Mesenchymal stem cell (in vitro differentiated cells and primary cell): ENCODE results near the gene PLPPR1.

Source experiments
- DNase-seq: peaks from one replicate; pipeline ENCODE4 v3.0.0-alpha.2; 2013
- H2AFZ ChIP-seq: one replicate; pipeline ENCODE4 v1.6.1; 2013; ENCODE audit warnings: low read depth, mild to moderate bottlenecking, control low read depth, inconsistent platforms, low read length, moderate library complexity
- H2AK5ac ChIP-seq: 2 replicates; pipeline ENCODE4 v1.6.1; 2013; ENCODE audit warnings: low read length, moderate library complexity, mild to moderate bottlenecking, inconsistent platforms; ENCODE audit not compliant: severe bottlenecking
- H2BK120ac ChIP-seq: one replicate; pipeline ENCODE4 v1.6.1; 2013; ENCODE audit warnings: low read depth, mild to moderate bottlenecking, inconsistent platforms, low read length, moderate library complexity
- H2BK12ac ChIP-seq, 2 experiments: one replicate each; pipeline ENCODE4 v1.6.1; 2013; ENCODE audit warnings: inconsistent platforms in 2 of 2, low read length in 2 of 2, mild to moderate bottlenecking in 2 of 2, moderate library complexity in 2 of 2, control low read depth in 1 of 2
- H2BK15ac ChIP-seq: one replicate; pipeline ENCODE4 v1.6.1; 2013; ENCODE audit warnings: mild to moderate bottlenecking, low read depth, inconsistent platforms; ENCODE audit not compliant: poor library complexity, severe bottlenecking
- H2BK5ac ChIP-seq: 2 replicates; pipeline ENCODE4 v1.6.1; 2013; ENCODE audit warnings: low read depth, mild to moderate bottlenecking, low read length, control low read depth, inconsistent platforms; ENCODE audit not compliant: poor library complexity, severe bottlenecking
- H3K14ac ChIP-seq, 2 experiments: one replicate each; pipeline ENCODE4 v1.6.1; 2013; ENCODE audit warnings: inconsistent platforms in 2 of 2, low read length in 2 of 2, control low read depth in 1 of 2, mild to moderate bottlenecking in 1 of 2, moderate library complexity in 1 of 2
- H3K18ac ChIP-seq, 2 experiments: one replicate each; pipeline ENCODE4 v1.6.1; 2013; ENCODE audit warnings: inconsistent platforms in 2 of 2, low read length in 2 of 2, control low read depth in 1 of 2, low read depth in 1 of 2, mild to moderate bottlenecking in 1 of 2
- H3K23ac ChIP-seq, 2 experiments: one replicate each; pipeline ENCODE4 v1.6.1; 2013; ENCODE audit warnings: inconsistent platforms in 2 of 2, low read length in 2 of 2, mild to moderate bottlenecking in 2 of 2, moderate library complexity in 2 of 2, control low read depth in 1 of 2
- H3K27ac ChIP-seq: 2 replicates; pipeline ENCODE4 v1.5.1; 2013; ENCODE audit warnings: mild to moderate bottlenecking, moderate library complexity, low read length, control low read depth, inconsistent platforms; ENCODE audit not compliant: poor library complexity, severe bottlenecking
- H3K27me3 ChIP-seq, 2 experiments: 2 replicates each; pipeline versions ENCODE4 v1.6.1 to v1.7.0; 2013; ENCODE audit warnings: low read length in 2 of 2, mild to moderate bottlenecking in 2 of 2, moderate library complexity in 2 of 2, control low read depth in 1 of 2, inconsistent platforms in 1 of 2; ENCODE audit not compliant: control insufficient read depth in 1 of 2, insufficient read depth in 1 of 2
- H3K36me3 ChIP-seq, 2 experiments: 2 replicates each; pipeline versions ENCODE4 v1.6.1 to v1.7.0; 2013; ENCODE audit warnings: low read length in 2 of 2, control low read depth in 1 of 2, inconsistent platforms in 1 of 2, low read depth in 1 of 2, mild to moderate bottlenecking in 1 of 2; ENCODE audit not compliant: insufficient read depth in 2 of 2, control insufficient read depth in 1 of 2
- H3K4ac ChIP-seq, 2 experiments: one replicate each; pipeline ENCODE4 v1.6.1; 2013; ENCODE audit warnings: inconsistent platforms in 2 of 2, low read length in 2 of 2, mild to moderate bottlenecking in 2 of 2, moderate library complexity in 2 of 2, control low read depth in 1 of 2, low read depth in 1 of 2
- H3K4me1 ChIP-seq: 2 replicates; pipeline ENCODE4 v1.6.1; 2013; ENCODE audit warnings: low read depth, low read length, control low read depth; ENCODE audit not compliant: control insufficient read depth, insufficient read depth
- H3K4me2 ChIP-seq: 2 replicates; pipeline ENCODE4 v1.6.1; 2013; ENCODE audit warnings: low read length, mild to moderate bottlenecking, inconsistent platforms; ENCODE audit not compliant: poor library complexity, severe bottlenecking
- H3K4me3 ChIP-seq, 2 experiments: 2 replicates each; pipeline versions ENCODE4 v1.5.1 to v1.7.0; 2013; ENCODE audit warnings: low read length in 2 of 2, mild to moderate bottlenecking in 2 of 2, control low read depth in 1 of 2, low read depth in 1 of 2; ENCODE audit not compliant: insufficient read depth in 1 of 2
- H3K79me1 ChIP-seq: replicated peaks from 2 replicates; pipeline ENCODE4 v1.6.1; 2013; ENCODE audit warnings: mild to moderate bottlenecking, control low read depth, low read length, inconsistent platforms; ENCODE audit not compliant: poor library complexity, severe bottlenecking
- H3K9ac ChIP-seq: 2 replicates; pipeline ENCODE4 v1.7.0; 2013; ENCODE audit warnings: mild to moderate bottlenecking, low read length, moderate library complexity
- H3K9me3 ChIP-seq: 2 replicates; pipeline ENCODE4 v1.7.0; 2013; ENCODE audit warnings: mild to moderate bottlenecking, low read length; ENCODE audit not compliant: control insufficient read depth
- H4K8ac ChIP-seq: one replicate; pipeline ENCODE4 v1.6.1; 2013; ENCODE audit warnings: inconsistent platforms, mild to moderate bottlenecking, low read length, moderate library complexity
- H4K91ac ChIP-seq: one replicate; pipeline ENCODE4 v1.6.1; 2013; ENCODE audit warnings: mild to moderate bottlenecking, low read length, inconsistent platforms
- WGBS: methylation state at CpG from one replicate; pipeline ENCODE4 v1.1.7; 2013; ENCODE audit warnings: mixed read lengths; 5-methylcytosine and 5-hydroxymethylcytosine counted together

PLPPR1 gene

GRCh38 chr9:101130054-101130453, 101.5 kb downstream of the PLPPR1 start:
- no peak overlapping the region for H3K4me2 ChIP-seq
- H2BK15ac ChIP-seq: no peak overlapping the region
- H4K91ac ChIP-seq: no peak overlapping the region
- no peak overlapping the region for H3K4me3 ChIP-seq
- H3K4me1 ChIP-seq: no peaks in the 10 kb centered on the region
- no peak overlapping the region for H3K23ac ChIP-seq
- H2BK120ac ChIP-seq: no peak overlapping the region
- no peak overlapping the region for H3K4ac ChIP-seq
- no peak overlapping the region for H2AK5ac ChIP-seq
- DNase-seq: no peak
- H3K79me1 ChIP-seq: no peaks in the 10 kb centered on the region
- no peaks in the 10 kb centered on the region for H3K36me3 ChIP-seq
- H4K8ac ChIP-seq: no peak overlapping the region
- no peak overlapping the region for H2AFZ ChIP-seq
- H3K18ac ChIP-seq: no peak overlapping the region
- H3K27ac ChIP-seq: no peak overlapping the region
- no peak overlapping the region for H3K14ac ChIP-seq
- no peak overlapping the region for H2BK5ac ChIP-seq
- no peak overlapping the region for H2BK12ac ChIP-seq
- no peaks in the 10 kb centered on the region for H3K27me3 ChIP-seq
- WGBS: 95% methylated on average over 1 of the region's 1 CpG
- H3K9ac ChIP-seq: no peak overlapping the region
- H3K9me3 ChIP-seq: peaks cover 14% of the 10 kb centered on the region

GRCh38 chr9:101131326-101131725, 102.8 kb downstream of the PLPPR1 start:
- WGBS: 81% methylated on average over 3 of the region's 5 CpGs
- H2BK5ac ChIP-seq: no peak overlapping the region
- H3K4me3 ChIP-seq: no peak overlapping the region
- no peak overlapping the region for H2AK5ac ChIP-seq
- H3K14ac ChIP-seq: no peak overlapping the region
- H2BK12ac ChIP-seq: no peak overlapping the region
- no peaks in the 10 kb centered on the region for H3K27me3 ChIP-seq
- H3K4me2 ChIP-seq: no peak overlapping the region
- H3K27ac ChIP-seq: no peak overlapping the region
- H3K18ac ChIP-seq: no peak overlapping the region
- H3K9me3 ChIP-seq: peaks cover 9% of the 10 kb centered on the region
- no peak overlapping the region for H2BK120ac ChIP-seq
- no peaks in the 10 kb centered on the region for H3K79me1 ChIP-seq
- H4K91ac ChIP-seq: no peak overlapping the region
- no peak for DNase-seq
- H3K4ac ChIP-seq: no peak overlapping the region
- H3K4me1 ChIP-seq: no peaks in the 10 kb centered on the region
- H2BK15ac ChIP-seq: no peak overlapping the region
- H2AFZ ChIP-seq: no peak overlapping the region
- H4K8ac ChIP-seq: no peak overlapping the region
- H3K36me3 ChIP-seq: no peaks in the 10 kb centered on the region
- no peak overlapping the region for H3K9ac ChIP-seq
- H3K23ac ChIP-seq: no peak overlapping the region

- H3K27me3 ChIP-seq: no peaks in the 10 kb centered on the region
- H4K91ac ChIP-seq: no peak overlapping the region
- H3K14ac ChIP-seq: no peak overlapping the region
- no peak overlapping the region for H2BK120ac ChIP-seq
- no peak overlapping the region for H3K27ac ChIP-seq
- no peak overlapping the region for H3K9ac ChIP-seq
- no peaks in the 10 kb centered on the region for H3K36me3 ChIP-seq
- H2BK5ac ChIP-seq: no peak overlapping the region
- H3K4me3 ChIP-seq: no peak overlapping the region
- H2BK12ac ChIP-seq: no peak overlapping the region
- H4K8ac ChIP-seq: no peak overlapping the region
- H3K4ac ChIP-seq: no peak overlapping the region
- no peaks in the 10 kb centered on the region for H3K79me1 ChIP-seq
- no peak overlapping the region for H3K18ac ChIP-seq
- H3K4me1 ChIP-seq: no peaks in the 10 kb centered on the region
- no peak overlapping the region for H2AFZ ChIP-seq
- H3K23ac ChIP-seq: no peak overlapping the region
- H2AK5ac ChIP-seq: no peak overlapping the region
- H2BK15ac ChIP-seq: no peak overlapping the region
- H3K4me2 ChIP-seq: no peak overlapping the region
- DNase-seq: no peak
- peaks cover 4% of the 10 kb centered on the region for H3K9me3 ChIP-seq
Observed at GRCh38 chr9:101132801-101133200, 104.3 kb downstream of the PLPPR1 start.

GRCh38 chr9:101138509-101138908, 110.0 kb downstream of the PLPPR1 start:
- no peak overlapping the region for H2BK120ac ChIP-seq
- H3K27me3 ChIP-seq: no peaks in the 10 kb centered on the region
- H3K4me3 ChIP-seq: no peak overlapping the region
- no peak overlapping the region for H4K8ac ChIP-seq
- no peak overlapping the region for H3K23ac ChIP-seq
- no peak overlapping the region for H3K27ac ChIP-seq
- no peak overlapping the region for H4K91ac ChIP-seq
- DNase-seq: no peak
- H2AFZ ChIP-seq: no peak overlapping the region
- H3K18ac ChIP-seq: no peak overlapping the region
- H3K36me3 ChIP-seq: no peaks in the 10 kb centered on the region
- H3K4me1 ChIP-seq: no peaks in the 10 kb centered on the region
- no peaks in the 10 kb centered on the region for H3K9me3 ChIP-seq
- H3K4ac ChIP-seq: no peak overlapping the region
- H2BK5ac ChIP-seq: no peak overlapping the region
- no peaks in the 10 kb centered on the region for H3K79me1 ChIP-seq
- no peak overlapping the region for H2BK15ac ChIP-seq
- no peak overlapping the region for H3K14ac ChIP-seq
- H3K9ac ChIP-seq: no peak overlapping the region
- H2BK12ac ChIP-seq: no peak overlapping the region
- H2AK5ac ChIP-seq: no peak overlapping the region
- no peak overlapping the region for H3K4me2 ChIP-seq
